Activated CD4-positive, alpha-beta T cell treated with anti-CD3 and anti-CD28 coated beads, Interleukin-2, amount 50 U/mL, for 48 hours (primary cell): ENCODE measurements around the gene FPR2.
"Not testable (repeated sequence)": the region's sequence is repeated elsewhere in the genome, so short reads cannot be mapped to it uniquely, and the experiment has no call there.

Experiments
- DNase-seq, 2 experiments: peaks; one replicate each; pipeline ENCODE4 v3.0.0-alpha.2; 2020

FPR2 gene

GRCh38 chr19:51784922-51785690, 24.1 kb downstream of the FPR2 start:
- DNase-seq = peak; percentile 44 to 67

- DNase-seq = no peak
These were observed 25.9 kb downstream of the FPR2 start for GRCh38 chr19:51786646-51787494.

- DNase-seq = no peak
These were observed 27.0 kb downstream of the FPR2 start for GRCh38 chr19:51788029-51788428.

- DNase-seq = no peak
These were observed 28.2 kb downstream of the FPR2 start for GRCh38 chr19:51789061-51789795.

GRCh38 chr19:51792932-51793331, 32.0 kb downstream of the FPR2 start:
- DNase-seq = no peak

- DNase-seq = no peak
These were observed 33.0 kb downstream of the FPR2 start for GRCh38 chr19:51793994-51794393.

GRCh38 chr19:51794885-51795490, 34.0 kb downstream of the FPR2 start, which contains the start of gene FPR3:
TSS of gene FPR3 (plus strand) at chr19:51795157. CDS start at chr19:51823749, 28,592 bp downstream.
- DNase-seq = no peak

- no peak for DNase-seq
These were observed 35.3 kb downstream of the FPR2 start for GRCh38 chr19:51796195-51796679.

- DNase-seq = no peak
These were observed 36.5 kb downstream of the FPR2 start for GRCh38 chr19:51797480-51797879.

- no peak for DNase-seq
These were observed 37.1 kb downstream of the FPR2 start for GRCh38 chr19:51798062-51798461.

- no peak for DNase-seq
These were observed 38.2 kb downstream of the FPR2 start for GRCh38 chr19:51799034-51799773.

- DNase-seq = no peak
These were observed 38.9 kb downstream of the FPR2 start for GRCh38 chr19:51799774-51800472.

GRCh38 chr19:51800473-51801244, 39.7 kb downstream of the FPR2 start:
- DNase-seq = no peak

- no peak for DNase-seq
These were observed 41.8 kb downstream of the FPR2 start for GRCh38 chr19:51802775-51803174.

GRCh38 chr19:51803519-51803918, 42.5 kb downstream of the FPR2 start:
- DNase-seq = no peak

GRCh38 chr19:51803967-51804366, 43.0 kb downstream of the FPR2 start:
- DNase-seq = no peak

GRCh38 chr19:51804789-51805188, 43.8 kb downstream of the FPR2 start:
- not testable (repeated sequence) for DNase-seq

- DNase-seq = not testable (repeated sequence)
These were observed 44.4 kb downstream of the FPR2 start for GRCh38 chr19:51805396-51805795.

GRCh38 chr19:51806571-51806970, 45.6 kb downstream of the FPR2 start:
- DNase-seq = not testable (repeated sequence)

GRCh38 chr19:51807111-51807701, 46.2 kb downstream of the FPR2 start:
- DNase-seq = no peak
